GM21528 (cell line): ENCODE data around the gene PAH.

Experiments
- ATAC-seq: cut with Tn5 transposase; IDR thresholded peaks from one replicate; pipeline ENCODE4 v1.9.1; 2021; ENCODE audit warnings: mild to moderate bottlenecking, moderate library complexity; ENCODE audit not compliant: unreplicated experiment, low FRiP score

The PAH gene

GRCh38 chr12:102902093-102902492, 15.0 kb downstream of the PAH start:
- no peak for ATAC-seq

GRCh38 chr12:102900389-102900788, 16.7 kb downstream of the PAH start:
- ATAC-seq = no peak

GRCh38 chr12:102896067-102896466, 21.0 kb downstream of the PAH start:
- ATAC-seq = no peak

GRCh38 chr12:102891756-102892155, 25.3 kb downstream of the PAH start:
- ATAC-seq = no peak

GRCh38 chr12:102888511-102888910, 28.5 kb downstream of the PAH start:
- no peak for ATAC-seq

DNA sequence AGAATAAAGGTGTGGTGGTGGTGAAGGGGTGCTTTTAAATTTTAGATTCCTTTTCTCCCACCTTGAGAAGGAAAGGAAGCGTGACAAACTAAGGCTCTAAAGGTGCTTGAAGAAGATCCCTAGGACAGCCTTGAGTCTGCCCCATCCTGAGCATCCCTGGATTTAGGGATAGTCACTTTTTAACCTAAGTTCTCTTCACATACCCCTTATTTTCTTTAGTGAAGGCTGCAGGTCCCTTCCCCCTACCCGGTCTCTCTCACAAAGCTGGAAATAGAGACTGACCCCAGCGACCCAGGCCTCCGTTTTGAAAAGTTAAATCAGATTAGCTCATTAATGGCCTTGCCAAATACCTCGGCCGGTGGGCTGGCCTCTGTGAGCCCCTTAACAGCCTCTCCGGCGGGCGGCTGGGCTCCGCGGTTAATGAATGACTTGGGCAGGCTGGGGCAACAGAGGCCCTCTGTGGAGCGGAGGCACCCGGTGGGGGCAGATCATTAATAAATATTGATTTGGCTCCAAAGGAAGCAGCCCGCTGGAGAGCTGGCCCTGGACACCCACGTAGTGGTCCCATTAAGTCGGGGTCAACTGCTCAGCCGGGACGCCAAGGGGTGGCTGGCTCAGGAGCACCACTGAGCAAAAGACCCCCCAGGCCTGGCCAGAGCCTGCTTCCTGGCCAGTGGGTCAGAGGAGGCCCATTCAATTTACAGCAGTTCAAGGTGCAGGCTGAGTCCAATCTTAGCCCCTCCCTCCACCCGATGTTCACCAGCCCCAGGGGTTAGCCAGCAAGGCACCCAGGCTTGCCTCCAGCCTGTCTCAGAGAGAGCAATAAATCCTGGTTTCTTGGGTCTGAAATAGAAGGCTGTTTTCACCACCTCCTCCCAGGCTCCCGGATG, 31.8 kb downstream of the PAH start:
- ATAC-seq = no peak

- no peak for ATAC-seq
These were observed 33.7 kb downstream of the PAH start for GRCh38 chr12:102883204-102883799.

DNA sequence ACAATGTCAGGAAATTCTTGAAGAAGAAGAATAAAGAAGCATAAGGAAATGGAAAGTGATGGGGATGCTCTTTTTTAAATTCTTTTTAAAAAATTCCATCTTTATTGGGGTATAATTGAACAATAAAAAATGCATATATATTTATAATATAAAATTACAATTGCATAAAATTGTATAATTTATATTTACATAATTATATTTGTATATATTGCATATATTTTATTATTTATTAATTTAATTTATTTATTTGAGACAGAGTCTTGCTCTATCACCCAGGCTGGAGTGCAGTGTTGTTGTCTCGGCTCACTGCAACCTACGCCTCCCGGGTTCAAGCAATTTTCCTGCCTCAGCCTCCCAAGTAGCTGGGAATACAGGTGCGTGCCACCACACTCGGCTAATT, 36.3 kb downstream of the PAH start:
- ATAC-seq = no peak

DNA sequence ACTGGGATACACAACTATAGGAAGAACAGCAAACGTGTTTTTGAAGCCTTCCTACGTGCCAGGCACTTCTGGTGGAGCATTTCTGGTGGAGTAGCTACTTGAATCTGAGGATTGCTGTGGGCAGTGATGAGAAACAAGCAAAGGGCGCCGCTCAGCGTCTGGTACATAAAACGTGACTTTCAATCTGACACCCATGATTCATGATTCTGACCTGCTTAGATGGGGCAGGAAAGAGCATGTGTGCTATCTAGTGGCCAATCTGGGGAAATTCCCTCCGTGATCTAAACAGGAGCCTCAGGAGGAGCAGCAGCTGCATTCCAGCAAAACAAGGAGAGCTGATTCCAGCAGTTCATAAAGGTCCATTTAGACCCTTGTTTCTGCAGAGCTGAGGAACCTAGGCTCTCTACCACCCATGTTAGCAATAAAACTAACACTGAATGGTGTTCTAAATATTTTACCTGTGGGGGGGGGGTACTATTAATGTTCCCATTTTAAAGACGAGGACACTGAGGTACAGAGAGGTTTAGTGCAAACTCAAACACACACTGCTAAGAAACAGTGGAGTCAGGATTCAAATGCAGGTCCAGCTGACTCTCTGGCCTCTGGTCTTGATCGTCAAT, 37.8 kb downstream of the PAH start:
- peak; percentile 74 for ATAC-seq

DNA sequence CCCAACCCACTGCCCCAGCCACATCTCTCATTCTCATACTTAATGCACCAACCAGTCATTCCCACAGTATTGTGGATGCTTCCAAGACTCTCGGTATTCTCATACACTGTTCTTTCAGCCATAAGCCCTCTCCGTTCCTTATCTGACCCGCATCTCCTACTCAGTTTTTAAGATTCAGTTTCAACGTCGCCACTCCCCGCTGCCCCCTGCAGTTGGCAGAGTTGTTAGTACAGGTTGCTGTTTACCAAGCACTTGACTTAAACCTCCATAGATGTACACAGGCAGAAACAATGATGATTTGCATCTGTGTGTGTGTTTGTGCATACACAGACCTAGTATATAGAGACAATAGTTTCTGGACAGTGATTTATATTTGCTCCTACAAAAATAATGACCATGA, 40.2 kb downstream of the PAH start:
- ATAC-seq = no peak

GRCh38 chr12:102874819-102875218, 42.2 kb downstream of the PAH start:
- no peak for ATAC-seq

DNA sequence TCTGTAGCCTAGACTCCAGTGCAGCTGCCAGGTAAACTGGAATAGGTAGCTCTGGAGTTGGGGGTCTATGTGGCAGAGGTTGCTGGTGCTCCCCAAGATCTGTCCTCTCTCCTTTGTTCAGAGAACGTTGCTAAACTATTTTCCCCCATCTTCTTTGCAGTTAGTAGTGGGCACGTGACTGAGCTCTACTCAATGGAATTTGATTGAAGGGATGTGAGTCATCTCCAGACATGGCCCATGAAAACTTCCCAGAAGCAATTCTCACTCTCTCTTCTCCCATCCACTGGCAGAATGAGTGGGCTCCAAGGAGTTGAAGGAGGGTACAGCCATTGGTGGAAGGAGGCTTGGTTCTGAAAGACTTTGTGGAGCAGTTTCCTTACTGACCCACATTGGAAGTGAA, 44.0 kb downstream of the PAH start:
- no peak for ATAC-seq

GRCh38 chr12:102871014-102871413, 46.0 kb downstream of the PAH start:
- ATAC-seq = no peak

- no peak for ATAC-seq
These were observed 47.5 kb downstream of the PAH start for GRCh38 chr12:102869571-102869970.

- no peak for ATAC-seq
These were observed 51.0 kb downstream of the PAH start for GRCh38 chr12:102865821-102866615.

GRCh38 chr12:102862486-102862885, 54.6 kb downstream of the PAH start:
- no peak for ATAC-seq

GRCh38 chr12:102851246-102851645, 65.8 kb downstream of the PAH start:
- no peak for ATAC-seq

DNA sequence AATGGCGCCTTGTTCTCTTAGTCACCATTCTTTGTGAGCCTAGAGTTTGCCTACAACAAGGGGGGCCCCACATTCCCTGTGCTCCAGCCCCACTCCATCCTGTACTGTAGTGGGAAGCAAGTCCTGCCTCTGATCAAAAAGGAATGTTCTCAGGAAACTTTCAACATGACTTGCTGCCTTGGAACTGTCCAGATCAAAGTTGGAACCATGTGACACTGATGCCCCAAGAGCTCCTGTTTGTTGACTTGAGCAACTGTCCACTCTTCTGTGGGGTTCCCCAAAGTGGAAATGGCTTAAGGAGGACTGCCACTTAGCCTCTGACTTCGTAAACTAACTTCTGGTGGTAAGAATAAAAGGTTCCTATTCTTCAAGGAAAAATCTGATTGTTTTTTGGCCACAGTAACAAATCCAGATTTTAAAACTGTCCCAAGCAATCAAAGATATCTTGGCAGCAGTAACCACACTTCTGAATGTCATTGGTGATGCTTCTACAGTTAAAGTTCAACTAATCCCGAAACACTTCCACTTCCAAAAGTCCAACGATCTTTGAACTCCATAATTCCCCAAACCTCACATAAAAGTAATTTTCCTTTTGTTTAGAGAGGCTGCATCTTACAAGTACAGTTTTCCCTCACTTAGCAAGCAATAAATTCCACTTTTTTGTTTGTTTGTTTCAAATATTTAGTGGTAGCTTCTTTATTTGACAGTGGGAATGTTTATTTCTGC, 67.2 kb downstream of the PAH start:
- ATAC-seq = no peak

- ATAC-seq = no peak
These were observed 68.2 kb downstream of the PAH start for GRCh38 chr12:102848832-102849231.

- no peak for ATAC-seq
These were observed 69.9 kb downstream of the PAH start for GRCh38 chr12:102847131-102847530.
